Measurements from ENCODE around the gene ERG28. TPM values are rescaled to one million over a fixed set of nuclear protein-coding genes. Genes with fewer than 3 reads are reported as not detected.

Gene ERG28
- total and polyA plus RNA-seq, 2 experiments from 2014 or later, result 38.4 to 74.4 TPM

DNA sequence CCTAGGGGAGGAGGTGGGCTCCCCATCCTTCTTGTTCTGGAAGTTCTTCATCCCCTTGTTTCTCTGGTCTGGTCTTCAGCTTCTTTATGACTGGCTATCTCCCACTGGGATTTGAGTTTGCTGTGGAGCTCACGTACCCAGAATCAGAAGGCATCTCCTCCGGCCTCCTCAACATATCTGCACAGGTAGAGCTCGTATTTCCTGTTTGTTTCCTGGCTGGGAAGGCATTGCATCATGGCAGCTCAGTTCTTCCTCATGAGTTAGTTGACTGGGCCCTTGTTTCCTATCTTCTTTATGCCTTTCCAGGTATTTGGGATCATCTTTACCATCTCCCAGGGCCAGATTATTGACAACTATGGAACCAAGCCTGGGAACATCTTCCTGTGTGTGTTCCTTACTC lies 19.8 kb downstream of the ERG28 start:
- Histone ChIP-seq H3K4me3 (no peak overlapping the region), H3K27me3 (no peaks in the 10 kb centered on the region), H3K4me2 (no peak overlapping the region), H4K20me1 (ENCODE audit: insufficient read depth, poor library complexity, severe bottlenecking) (no peaks in the 10 kb centered on the region), H3K9me3 (ENCODE audit: low read depth) (no peaks in the 10 kb centered on the region), H3K36me3 (replicated peaks; ENCODE audit: insufficient read depth, low read depth) (no peaks in the 10 kb centered on the region), H3K79me2 (no peaks in the 10 kb centered on the region), H3K27ac (no peak overlapping the region), H2AFZ (no peak overlapping the region), H3K9me2 (replicated peaks; ENCODE audit: insufficient read depth) (no peaks in the 10 kb centered on the region), H3K4me1 (ENCODE audit: insufficient read depth) (peaks cover 1% of the 10 kb centered on the region)
- DNase-seq (ENCODE audit: low spot score), result no peak
- WGBS (ENCODE audit: low lambda C conversion rate, missing lambda C conversion rate), result 81% methylated on average over 3 of the region's 3 CpGs
- no peak for TF ChIP-seq EZH2 (IDR thresholded peaks at IDR 0.05; ENCODE audit: borderline replicate concordance)
- TF ChIP-seq, protein P1, sequence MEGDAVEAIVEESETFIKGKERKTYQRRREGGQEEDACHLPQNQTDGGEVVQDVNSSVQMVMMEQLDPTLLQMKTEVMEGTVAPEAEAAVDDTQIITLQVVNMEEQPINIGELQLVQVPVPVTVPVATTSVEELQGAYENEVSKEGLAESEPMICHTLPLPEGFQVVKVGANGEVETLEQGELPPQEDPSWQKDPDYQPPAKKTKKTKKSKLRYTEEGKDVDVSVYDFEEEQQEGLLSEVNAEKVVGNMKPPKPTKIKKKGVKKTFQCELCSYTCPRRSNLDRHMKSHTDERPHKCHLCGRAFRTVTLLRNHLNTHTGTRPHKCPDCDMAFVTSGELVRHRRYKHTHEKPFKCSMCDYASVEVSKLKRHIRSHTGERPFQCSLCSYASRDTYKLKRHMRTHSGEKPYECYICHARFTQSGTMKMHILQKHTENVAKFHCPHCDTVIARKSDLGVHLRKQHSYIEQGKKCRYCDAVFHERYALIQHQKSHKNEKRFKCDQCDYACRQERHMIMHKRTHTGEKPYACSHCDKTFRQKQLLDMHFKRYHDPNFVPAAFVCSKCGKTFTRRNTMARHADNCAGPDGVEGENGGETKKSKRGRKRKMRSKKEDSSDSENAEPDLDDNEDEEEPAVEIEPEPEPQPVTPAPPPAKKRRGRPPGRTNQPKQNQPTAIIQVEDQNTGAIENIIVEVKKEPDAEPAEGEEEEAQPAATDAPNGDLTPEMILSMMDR (IDR thresholded peaks at IDR 0.05; ENCODE audit: poor library complexity), result no peak
- no peak for TF ChIP-seq EZH2phosphoT487 (IDR thresholded peaks at IDR 0.05; ENCODE audit: low read depth, severe bottlenecking, unreplicated experiment)

DNA sequence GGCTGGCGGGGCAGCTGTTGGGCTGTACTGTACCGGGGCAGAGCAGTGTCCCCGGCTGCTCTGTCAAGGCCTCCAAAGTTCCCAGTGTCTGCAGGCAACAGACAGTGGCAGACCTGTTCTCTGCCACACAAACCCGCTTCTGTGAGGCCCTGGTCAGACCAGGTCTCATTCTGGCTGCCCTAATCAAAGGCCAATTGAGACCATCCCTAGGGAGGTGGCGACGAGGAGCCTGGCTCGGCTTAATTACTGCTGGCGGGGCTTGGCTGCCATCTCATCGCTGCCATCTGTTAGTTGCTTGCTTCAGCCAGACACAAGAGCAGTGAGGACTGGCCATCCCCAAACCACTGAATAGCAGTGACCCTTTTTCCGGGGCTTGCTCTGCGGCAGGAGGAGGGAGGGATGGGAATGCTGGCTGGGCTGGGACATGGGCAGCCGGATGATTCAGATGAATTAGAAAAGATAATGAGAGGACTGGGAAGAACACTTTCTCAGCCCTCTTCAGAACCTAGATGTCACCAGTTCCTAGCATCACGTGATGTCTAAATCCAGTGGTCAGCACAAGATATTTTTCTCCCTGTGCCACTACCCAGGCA lies 24.5 kb downstream of the ERG28 start:
- Histone ChIP-seq H3K9me2 (replicated peaks; ENCODE audit: insufficient read depth) (no peaks in the 10 kb centered on the region), H3K4me1 (ENCODE audit: insufficient read depth) (no peaks in the 10 kb centered on the region), H3K79me2 (no peaks in the 10 kb centered on the region), H3K9me3 (ENCODE audit: low read depth) (no peaks in the 10 kb centered on the region), H3K36me3 (replicated peaks; ENCODE audit: insufficient read depth, low read depth) (no peaks in the 10 kb centered on the region), H2AFZ (no peak overlapping the region), H3K27me3 (no peaks in the 10 kb centered on the region), H3K27ac (no peak overlapping the region), H3K4me2 (no peak overlapping the region), H3K4me3 (no peak overlapping the region), H4K20me1 (ENCODE audit: insufficient read depth, poor library complexity, severe bottlenecking) (no peaks in the 10 kb centered on the region)
- WGBS (ENCODE audit: low lambda C conversion rate, missing lambda C conversion rate), result 81% methylated on average over 13 of the region's 13 CpGs
- DNase-seq (ENCODE audit: low spot score), result no peak
- TF ChIP-seq, protein P1 (IDR thresholded peaks at IDR 0.05; ENCODE audit: poor library complexity), result no peak
- TF ChIP-seq EZH2phosphoT487 (IDR thresholded peaks at IDR 0.05; ENCODE audit: low read depth, severe bottlenecking, unreplicated experiment) (no peak), EZH2 (IDR thresholded peaks at IDR 0.05; ENCODE audit: borderline replicate concordance) (no peak)

DNA sequence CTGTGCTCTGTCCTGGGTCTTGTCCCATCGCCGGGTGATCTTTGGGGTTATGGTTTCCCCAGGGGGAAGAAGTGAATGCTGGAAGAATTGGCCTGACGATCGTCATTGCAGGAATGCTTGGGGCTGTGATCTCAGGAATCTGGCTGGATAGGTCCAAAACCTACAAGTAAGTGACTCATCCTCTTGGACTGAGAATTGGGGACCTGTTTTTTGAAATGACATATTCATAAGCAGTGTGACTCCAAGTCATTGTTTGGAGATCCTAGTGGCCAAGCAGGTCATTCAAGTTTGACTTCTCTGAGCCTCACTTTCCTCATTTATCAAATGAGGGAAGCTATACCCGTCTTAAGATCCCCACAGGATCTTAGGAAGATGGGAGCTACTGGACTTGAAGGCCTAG lies 25.8 kb downstream of the ERG28 start:
- DNase-seq (ENCODE audit: low spot score), result no peak
- H3K9me3 ChIP-seq (ENCODE audit: low read depth), result no peaks in the 10 kb centered on the region
- WGBS (ENCODE audit: low lambda C conversion rate, missing lambda C conversion rate), result 83% methylated on average over 5 of the region's 5 CpGs
- no peaks in the 10 kb centered on the region for H3K9me2 ChIP-seq (replicated peaks; ENCODE audit: insufficient read depth)
- H3K79me2 ChIP-seq, result no peaks in the 10 kb centered on the region
- H3K27ac ChIP-seq, result no peak overlapping the region
- H3K36me3 ChIP-seq (replicated peaks; ENCODE audit: insufficient read depth, low read depth), result no peaks in the 10 kb centered on the region
- no peak overlapping the region for H3K4me3 ChIP-seq
- H2AFZ ChIP-seq, result no peak overlapping the region
- no peaks in the 10 kb centered on the region for H3K4me1 ChIP-seq (ENCODE audit: insufficient read depth)
- no peak overlapping the region for H3K4me2 ChIP-seq
- no peak for TF ChIP-seq EZH2 (IDR thresholded peaks at IDR 0.05; ENCODE audit: borderline replicate concordance)
- no peak for TF ChIP-seq EZH2phosphoT487 (IDR thresholded peaks at IDR 0.05; ENCODE audit: low read depth, severe bottlenecking, unreplicated experiment)
- TF ChIP-seq, protein P1 (IDR thresholded peaks at IDR 0.05; ENCODE audit: poor library complexity), result no peak
- H3K27me3 ChIP-seq, result no peaks in the 10 kb centered on the region
- H4K20me1 ChIP-seq (ENCODE audit: insufficient read depth, poor library complexity, severe bottlenecking), result no peaks in the 10 kb centered on the region

Measured in hepatocyte (in vitro differentiated cells).